ENCODE data around the gene MAGEA9B.

GRCh38 chrX:149571770-149572169, 15.5 kb downstream of the MAGEA9B start:
- TF ChIP-seq, protein P1, sequence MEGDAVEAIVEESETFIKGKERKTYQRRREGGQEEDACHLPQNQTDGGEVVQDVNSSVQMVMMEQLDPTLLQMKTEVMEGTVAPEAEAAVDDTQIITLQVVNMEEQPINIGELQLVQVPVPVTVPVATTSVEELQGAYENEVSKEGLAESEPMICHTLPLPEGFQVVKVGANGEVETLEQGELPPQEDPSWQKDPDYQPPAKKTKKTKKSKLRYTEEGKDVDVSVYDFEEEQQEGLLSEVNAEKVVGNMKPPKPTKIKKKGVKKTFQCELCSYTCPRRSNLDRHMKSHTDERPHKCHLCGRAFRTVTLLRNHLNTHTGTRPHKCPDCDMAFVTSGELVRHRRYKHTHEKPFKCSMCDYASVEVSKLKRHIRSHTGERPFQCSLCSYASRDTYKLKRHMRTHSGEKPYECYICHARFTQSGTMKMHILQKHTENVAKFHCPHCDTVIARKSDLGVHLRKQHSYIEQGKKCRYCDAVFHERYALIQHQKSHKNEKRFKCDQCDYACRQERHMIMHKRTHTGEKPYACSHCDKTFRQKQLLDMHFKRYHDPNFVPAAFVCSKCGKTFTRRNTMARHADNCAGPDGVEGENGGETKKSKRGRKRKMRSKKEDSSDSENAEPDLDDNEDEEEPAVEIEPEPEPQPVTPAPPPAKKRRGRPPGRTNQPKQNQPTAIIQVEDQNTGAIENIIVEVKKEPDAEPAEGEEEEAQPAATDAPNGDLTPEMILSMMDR (IDR thresholded peaks at IDR 0.05; ENCODE audit: borderline replicate concordance, extremely low read depth, low read length, poor library complexity, severe bottlenecking) = no peak
- no peak for TF ChIP-seq EZH2 (IDR thresholded peaks at IDR 0.05; ENCODE audit: borderline replicate concordance, low read depth, low read length, severe bottlenecking)
